Fibroblast of the aortic adventitia (primary cell): Measurements from ENCODE around the gene AMMECR1. TPM values are rescaled to one million over a fixed set of nuclear protein-coding genes. Genes with fewer than 3 reads are reported as not detected.
A peak's percentile ranks its signal among the peaks of the same experiment; 100 is the strongest.

Experiments used
- DNase-seq: peaks from one replicate; pipeline ENCODE4 v3.0.0-alpha.2; 2010; ENCODE audit warnings: low read depth
- H3K4me3 ChIP-seq: 2 replicates; pipeline ENCODE4 v1.5.1; 2011; ENCODE audit warnings: low read depth, mild to moderate bottlenecking, control low read depth, low read length, moderate library complexity
- total RNA-seq: library from RNA; depleted of rRNA; stranded (reverse); fragments of >200 nt; gene quantifications from 2 replicates; pipeline ENCODE4 v1.2.3, GENCODE V29; 2012; ENCODE audit warnings: low replicate concordance
- TF ChIP-seq, protein P1 (sequence below): IDR thresholded peaks from 2 replicates; pipeline ENCODE4 v1.5.1; 2011; ENCODE audit warnings: mild to moderate bottlenecking, low read length, control low read depth, inconsistent platforms; ENCODE audit not compliant: insufficient read depth

AMMECR1 gene
- total RNA-seq, 1 donor, result 24.8 TPM

DNA sequence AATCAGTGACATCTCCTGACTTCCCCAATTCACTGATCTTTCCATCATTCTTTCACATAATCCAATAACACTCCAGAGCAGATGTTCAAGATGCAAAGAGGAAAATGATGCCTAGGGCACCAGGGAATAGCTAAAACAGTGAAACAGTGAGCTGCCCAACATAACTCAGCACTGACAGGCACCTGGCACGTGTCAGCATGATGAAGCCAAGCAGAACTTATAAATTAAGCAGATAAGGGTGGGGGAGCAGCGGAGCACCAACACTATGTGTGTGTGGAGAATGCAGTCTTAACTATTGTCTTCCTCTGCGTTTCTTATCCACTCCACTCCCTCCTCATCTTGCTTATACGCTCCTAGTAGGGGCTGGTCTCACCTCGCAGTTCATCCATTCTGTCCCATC lies 89.4 kb downstream of the AMMECR1 start:
- no peak overlapping the region for H3K4me3 ChIP-seq

GRCh38 chrX:110226931-110227330 lies 91.0 kb downstream of the AMMECR1 start:
- H3K4me3 ChIP-seq, result no peak overlapping the region
- TF ChIP-seq, protein P1, sequence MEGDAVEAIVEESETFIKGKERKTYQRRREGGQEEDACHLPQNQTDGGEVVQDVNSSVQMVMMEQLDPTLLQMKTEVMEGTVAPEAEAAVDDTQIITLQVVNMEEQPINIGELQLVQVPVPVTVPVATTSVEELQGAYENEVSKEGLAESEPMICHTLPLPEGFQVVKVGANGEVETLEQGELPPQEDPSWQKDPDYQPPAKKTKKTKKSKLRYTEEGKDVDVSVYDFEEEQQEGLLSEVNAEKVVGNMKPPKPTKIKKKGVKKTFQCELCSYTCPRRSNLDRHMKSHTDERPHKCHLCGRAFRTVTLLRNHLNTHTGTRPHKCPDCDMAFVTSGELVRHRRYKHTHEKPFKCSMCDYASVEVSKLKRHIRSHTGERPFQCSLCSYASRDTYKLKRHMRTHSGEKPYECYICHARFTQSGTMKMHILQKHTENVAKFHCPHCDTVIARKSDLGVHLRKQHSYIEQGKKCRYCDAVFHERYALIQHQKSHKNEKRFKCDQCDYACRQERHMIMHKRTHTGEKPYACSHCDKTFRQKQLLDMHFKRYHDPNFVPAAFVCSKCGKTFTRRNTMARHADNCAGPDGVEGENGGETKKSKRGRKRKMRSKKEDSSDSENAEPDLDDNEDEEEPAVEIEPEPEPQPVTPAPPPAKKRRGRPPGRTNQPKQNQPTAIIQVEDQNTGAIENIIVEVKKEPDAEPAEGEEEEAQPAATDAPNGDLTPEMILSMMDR, result no peak
- DNase-seq, result peak; percentile 17

More for the DNA sequence above, 89.4 kb downstream of the AMMECR1 start:
- TF ChIP-seq, protein P1, result no peak
- no peak for DNase-seq

DNA sequence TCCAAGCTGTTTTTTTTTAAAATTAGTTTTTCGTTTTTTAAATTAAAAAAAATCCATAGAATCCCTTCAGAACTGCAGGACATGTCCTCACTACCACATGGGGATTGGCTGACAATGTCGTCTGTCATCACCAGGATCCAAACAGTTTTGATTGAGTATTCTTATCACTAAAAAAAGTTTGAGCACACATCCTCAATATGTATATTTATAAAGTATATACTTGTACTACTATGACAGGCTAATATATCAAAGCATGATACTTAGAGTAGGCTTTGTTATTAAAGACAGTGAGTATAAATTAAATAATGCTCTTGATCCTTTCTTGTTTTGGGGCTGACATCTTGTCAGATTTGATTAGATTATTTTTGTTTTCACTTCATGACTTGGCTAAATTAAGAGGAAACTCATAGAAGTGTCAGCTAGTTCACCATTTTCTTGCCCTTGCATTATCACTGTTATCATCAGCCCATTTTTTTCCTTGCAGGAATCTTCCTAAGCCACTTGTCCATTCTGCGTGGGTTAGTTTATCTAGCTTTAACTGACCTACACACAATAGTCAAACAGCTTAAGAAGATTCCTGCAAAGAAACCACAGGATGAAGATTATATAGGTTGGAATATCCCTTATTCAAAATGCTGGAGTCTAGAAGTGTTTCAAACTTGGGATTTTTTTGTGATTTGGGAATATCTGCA lies 92.8 kb downstream of the AMMECR1 start:
- DNase-seq, result no peak
- TF ChIP-seq, protein P1, result no peak
- no peak overlapping the region for H3K4me3 ChIP-seq

GRCh38 chrX:110222497-110223257 lies 95.2 kb downstream of the AMMECR1 start:
- TF ChIP-seq, protein P1, result no peak
- H3K4me3 ChIP-seq, result no peak overlapping the region
- DNase-seq, result no peak

GRCh38 chrX:110219920-110220319 lies 98.0 kb downstream of the AMMECR1 start:
- DNase-seq, result peak; percentile 53
- H3K4me3 ChIP-seq, result no peak overlapping the region
- TF ChIP-seq, protein P1, result no peak

GRCh38 chrX:110218591-110218990 lies 99.3 kb downstream of the AMMECR1 start:
- DNase-seq, result peak; percentile 83
- TF ChIP-seq, protein P1, result no peak
- no peak overlapping the region for H3K4me3 ChIP-seq
